GM12878 (cell line): Measurements from ENCODE around the gene CTNNA2.

Experiments
- ATF3 ChIP-seq: IDR thresholded peaks from 2 replicates; pipeline ENCODE4 v1.6.1; 2011; ENCODE audit warnings: low read depth, mild to moderate bottlenecking, low read length, moderate library complexity, borderline replicate concordance; ENCODE audit errors: extremely low read depth
- CTCF ChIP-seq, 3 experiments: IDR thresholded peaks in 2 of 3; conservative IDR thresholded peaks in 1 of 3; 2 replicates each; pipeline ENCODE4 v1.5.1; 2011; ENCODE audit warnings: low read depth in 3 of 3, low read length in 3 of 3, mild to moderate bottlenecking in 3 of 3, control low read depth in 2 of 3, moderate library complexity in 2 of 3, inconsistent platforms in 1 of 3, mixed read lengths in 1 of 3; ENCODE audit not compliant: control insufficient read depth in 2 of 3, insufficient read depth in 1 of 3; ENCODE audit errors: extremely low read depth in 1 of 3
- EGR1 ChIP-seq, 2 experiments: IDR thresholded peaks; 1 replicate in 1 of 2; 2 replicates in 1 of 2; pipeline ENCODE4 v1.6.1; 2011 to 2012; ENCODE audit warnings: low read depth in 2 of 2, low read length in 2 of 2, borderline replicate concordance in 1 of 2, mild to moderate bottlenecking in 1 of 2, moderate library complexity in 1 of 2
- POLR2A ChIP-seq: IDR thresholded peaks from 2 replicates; pipeline ENCODE4 v1.6.1; 2011; ENCODE audit warnings: low read depth, mild to moderate bottlenecking, low read length
- REST ChIP-seq: IDR thresholded peaks from 2 replicates; pipeline ENCODE4 v1.6.1; 2012; ENCODE audit warnings: mild to moderate bottlenecking, low read depth, low read length
- SIX5 ChIP-seq: IDR thresholded peaks from 2 replicates; pipeline ENCODE4 v1.6.1; 2011; ENCODE audit warnings: mild to moderate bottlenecking, low read depth, low read length, moderate library complexity; ENCODE audit not compliant: severe bottlenecking
- SPI1 ChIP-seq: IDR thresholded peaks from 2 replicates; pipeline ENCODE4 v1.6.1; 2011; ENCODE audit warnings: low read depth, mild to moderate bottlenecking, low read length, moderate library complexity, borderline replicate concordance; ENCODE audit not compliant: insufficient read depth
- ZNF217 ChIP-seq: fragments of 450-650 bp; IDR thresholded peaks from 2 replicates; pipeline ENCODE4 v1.6.1; 2017; ENCODE audit warnings: antibody characterized with exemption, mild to moderate bottlenecking
- ZNF274 ChIP-seq: IDR thresholded peaks from one replicate; pipeline ENCODE4 v1.8.0; 2011; ENCODE audit not compliant: insufficient read length, insufficient read depth
- ZZZ3 ChIP-seq: IDR thresholded peaks from 2 replicates; pipeline ENCODE4 v1.6.1; 2011; ENCODE audit warnings: low read depth; ENCODE audit not compliant: control insufficient read depth, insufficient read length
- TF ChIP-seq, protein P1 (sequence below): fragments of 150-350 bp; IDR thresholded peaks from 2 replicates; pipeline ENCODE4 v1.6.1; 2016; ENCODE audit warnings: low read depth, low read length

DNA sequence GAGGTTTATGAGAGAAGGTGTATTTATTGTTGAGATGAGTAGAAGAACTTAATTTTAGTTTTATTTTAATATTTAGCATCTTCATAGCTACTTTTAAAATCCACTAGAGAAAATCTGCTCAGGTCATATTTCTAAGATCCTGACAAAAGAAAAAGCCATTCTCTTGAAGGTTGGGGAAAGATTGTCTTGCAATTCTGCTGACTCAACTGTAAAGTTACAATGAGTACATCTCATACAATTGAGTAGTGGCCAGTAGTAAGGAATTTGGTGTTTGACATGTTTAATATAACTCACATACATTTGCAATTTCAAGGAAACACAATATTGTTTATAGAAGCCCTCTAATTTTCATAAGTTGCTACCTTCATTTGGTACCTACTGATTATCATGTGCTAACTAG, 447.2 kb downstream of the CTNNA2 start:
- TF ChIP-seq ATF3, result no peak
- no peak for TF ChIP-seq EGR1 (IDR thresholded peaks at IDR 0.05; ENCODE audit: borderline replicate concordance in 1 of 2, low read depth in 2 of 2, low read length in 2 of 2)
- TF ChIP-seq, protein P1, sequence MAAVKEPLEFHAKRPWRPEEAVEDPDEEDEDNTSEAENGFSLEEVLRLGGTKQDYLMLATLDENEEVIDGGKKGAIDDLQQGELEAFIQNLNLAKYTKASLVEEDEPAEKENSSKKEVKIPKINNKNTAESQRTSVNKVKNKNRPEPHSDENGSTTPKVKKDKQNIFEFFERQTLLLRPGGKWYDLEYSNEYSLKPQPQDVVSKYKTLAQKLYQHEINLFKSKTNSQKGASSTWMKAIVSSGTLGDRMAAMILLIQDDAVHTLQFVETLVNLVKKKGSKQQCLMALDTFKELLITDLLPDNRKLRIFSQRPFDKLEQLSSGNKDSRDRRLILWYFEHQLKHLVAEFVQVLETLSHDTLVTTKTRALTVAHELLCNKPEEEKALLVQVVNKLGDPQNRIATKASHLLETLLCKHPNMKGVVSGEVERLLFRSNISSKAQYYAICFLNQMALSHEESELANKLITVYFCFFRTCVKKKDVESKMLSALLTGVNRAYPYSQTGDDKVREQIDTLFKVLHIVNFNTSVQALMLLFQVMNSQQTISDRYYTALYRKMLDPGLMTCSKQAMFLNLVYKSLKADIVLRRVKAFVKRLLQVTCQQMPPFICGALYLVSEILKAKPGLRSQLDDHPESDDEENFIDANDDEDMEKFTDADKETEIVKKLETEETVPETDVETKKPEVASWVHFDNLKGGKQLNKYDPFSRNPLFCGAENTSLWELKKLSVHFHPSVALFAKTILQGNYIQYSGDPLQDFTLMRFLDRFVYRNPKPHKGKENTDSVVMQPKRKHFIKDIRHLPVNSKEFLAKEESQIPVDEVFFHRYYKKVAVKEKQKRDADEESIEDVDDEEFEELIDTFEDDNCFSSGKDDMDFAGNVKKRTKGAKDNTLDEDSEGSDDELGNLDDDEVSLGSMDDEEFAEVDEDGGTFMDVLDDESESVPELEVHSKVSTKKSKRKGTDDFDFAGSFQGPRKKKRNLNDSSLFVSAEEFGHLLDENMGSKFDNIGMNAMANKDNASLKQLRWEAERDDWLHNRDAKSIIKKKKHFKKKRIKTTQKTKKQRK, result no peak
- no peak for TF ChIP-seq REST
- no peak for TF ChIP-seq ZNF274
- no peak for TF ChIP-seq CTCF (IDR thresholded peaks at IDR 0.05 in 2 of 3, conservative IDR thresholded peaks at IDR 0.05 in 1 of 3; ENCODE audit: control insufficient read depth in 2 of 3, extremely low read depth in 1 of 3, insufficient read depth in 1 of 3, low read depth in 3 of 3, low read length in 3 of 3)
- no peak for TF ChIP-seq SIX5
- TF ChIP-seq ZNF217, result no peak
- TF ChIP-seq ZZZ3, result no peak
- no peak for TF ChIP-seq POLR2A
- TF ChIP-seq SPI1, result no peak
